Heart left ventricle (tissue), 13 donors: ENCODE measurements around the gene CNNM3.

Source experiments
- CTCF ChIP-seq, 12 donors: fragments of 200-600 bp; sonication (generic) in 4 of 12; IDR thresholded peaks; one replicate each; pipeline versions ENCODE4 v1.5.0 to v1.8.0; 2018 to 2022; ENCODE audit warnings: antibody characterized with exemption in 12 of 12, mild to moderate bottlenecking in 5 of 12
- POLR2A ChIP-seq, 2 donors: fragments of 450-650 bp; IDR thresholded peaks; one replicate each; pipeline ENCODE4 v1.6.1; 2017; ENCODE audit warnings: antibody characterized with exemption in 2 of 2, mild to moderate bottlenecking in 2 of 2, moderate library complexity in 2 of 2
- donor health status: ischemic (EF 13 %, LVEDD 7.1; RV severe dilation, severe dysfunction).
- donor health status: DM: no; HTN: yes; CAD: no.
- donor health status: DM: no; HTN: no; CAD: no.
- donor health status: ischemic (EF 25% LVEDD 6.9; RV normal size, moderate dysfunction).
- donor health status: ischemic (EF 25% LVEDD 5.7; RV mildly dilated, moderate dysfunction).
- donor health status: ischemic (EF 35%, LVEDD 5.7; RV mildly dilated, moderate dysfunction).
- donor health status: nonischemic (EF 11% LVEDD 7.7; RV severe dilation, severe dysfunction).
- donor health status: DM: yes; HTN: yes; CAD: no.
- donor health status: PGD.
- donor health status: ischemic (EF 29% LVEDD 5.4; RV normal size, mild dysfunction).
- donor health status: nonischemic (EF 23%, LVEDD 6.1; RV moderate dilation, normal function).

DNA sequence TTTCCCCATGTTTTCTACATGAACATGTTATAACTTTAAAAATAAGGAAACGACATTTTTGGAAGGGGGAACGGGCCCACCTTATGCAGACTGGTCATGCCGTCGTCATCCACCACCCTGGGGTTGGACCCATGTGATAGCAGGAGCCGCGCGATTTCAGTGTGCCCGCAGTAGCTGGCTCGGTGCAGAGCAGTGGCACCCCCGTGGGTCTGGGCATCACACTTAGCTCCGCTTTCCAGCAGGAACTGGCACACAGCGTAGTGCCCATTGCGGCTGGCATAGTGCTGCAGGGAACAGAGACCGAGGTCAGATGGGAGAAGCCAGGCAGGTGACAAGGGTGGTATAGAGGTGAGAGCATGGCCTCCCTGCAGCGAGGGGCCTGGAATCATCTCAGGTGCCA lies 37.3 kb downstream of the CNNM3 start:
- no peak for TF ChIP-seq POLR2A (IDR thresholded peaks at IDR 0.05)
- no peak for TF ChIP-seq CTCF (IDR thresholded peaks at IDR 0.05)
